K562 (cell line): Measurements from ENCODE around the gene PDE11A. TPM values are rescaled to one million over a fixed set of nuclear protein-coding genes. Genes with fewer than 3 reads are reported as not detected.

Experiments used
- ATAC-seq: fragments of 200-7000 bp; cut with Tn5 transposase; 3 replicates; pipeline ENCODE4 v1.9.1; 2020; ENCODE audit warnings: moderate library complexity
- BruUV-seq: library from RNA; stranded (reverse); fragments of 400-500 nt; replicated peaks from 2 replicates; lab custom pipeline; 2021; lab: Mats Ljungman, UMichigan
- CTCF ChIA-PET: fragments of 300-600 bp; formaldehyde crosslinking; extraction: SDS; loops from one replicate; lab custom pipeline; 2021; ENCODE audit warnings: low intra/inter-chr PET ratio; lab: Yijun Ruan, JAX
- POLR2A ChIA-PET: fragments of 300-600, 350-650 bp; sonication (Branson Sonifier 250); formaldehyde crosslinking; extraction: SDS; loops from one replicate; lab custom pipeline; 2021; ENCODE audit warnings: antibody characterized with exemption, inconsistent platforms; lab: Yijun Ruan, JAX
- DNase-seq, 4 experiments: peaks; one replicate each; pipeline versions ENCODE4 v3.0.0 to v3.0.0-alpha.2; 2011 to 2018; ENCODE audit warnings: low spot score in 3 of 4, mixed read lengths in 3 of 4; ENCODE audit errors: extremely low read depth in 1 of 4
- FAIRE-seq: peaks from 2 replicates; lab custom pipeline; 2011; peaks lifted over from hg19 to GRCh38; lab: Jason Lieb, UNC
- H2AFZ ChIP-seq: 2 replicates; pipeline ENCODE4 v1.6.0; 2011; ENCODE audit warnings: low read depth, low read length, control low read depth, inconsistent platforms
- H3K27ac ChIP-seq: fragments of 200-600 bp; 3 replicates; pipeline ENCODE4 v1.8.0; 2011; ENCODE audit warnings: low read depth, mild to moderate bottlenecking, control low read depth, inconsistent platforms, low read length, moderate library complexity, mixed read lengths; ENCODE audit errors: extremely low read depth
- H3K27me3 ChIP-seq, 2 experiments: fragments of 300-600 bp in 1 of 2; 2 replicates in 1 of 2; 3 replicates in 1 of 2; pipeline versions ENCODE4 v1.6.0 to v1.8.0; 2011; ENCODE audit warnings: inconsistent platforms in 2 of 2, low read length in 2 of 2, mild to moderate bottlenecking in 1 of 2, mixed read lengths in 1 of 2, moderate library complexity in 1 of 2; ENCODE audit not compliant: control insufficient read depth in 2 of 2, insufficient read depth in 2 of 2
- H3K36me3 ChIP-seq: fragments of 300-600 bp; 3 replicates; pipeline ENCODE4 v1.8.0; 2011; ENCODE audit warnings: mild to moderate bottlenecking, low read length, inconsistent platforms; ENCODE audit not compliant: control insufficient read depth, insufficient read depth
- H3K4me1 ChIP-seq, 2 experiments: fragments of 200-600 bp in 1 of 2; replicated peaks in 1 of 2; 2 replicates in 1 of 2; 3 replicates in 1 of 2; pipeline versions ENCODE4 v1.5.1 to v1.8.0; 2011; ENCODE audit warnings: inconsistent platforms in 2 of 2, low read length in 2 of 2, mild to moderate bottlenecking in 1 of 2, mixed read lengths in 1 of 2, moderate library complexity in 1 of 2; ENCODE audit not compliant: control insufficient read depth in 2 of 2, insufficient read depth in 2 of 2
- H3K4me2 ChIP-seq: 2 replicates; pipeline ENCODE4 v1.6.1; 2011; ENCODE audit warnings: low read length, control low read depth, inconsistent platforms, mixed read lengths; ENCODE audit not compliant: insufficient read depth
- H3K4me3 ChIP-seq: fragments of 200-600 bp; sonication (generic), shearing (Covaris generic); 2 replicates; pipeline ENCODE4 v1.5.1; 2016; ENCODE audit warnings: control low read depth, inconsistent platforms
- H3K79me2 ChIP-seq: fragments of 200-600 bp; 3 replicates; pipeline ENCODE4 v1.8.0; 2011; ENCODE audit warnings: low read length, inconsistent platforms; ENCODE audit not compliant: control insufficient read depth, insufficient read depth
- H3K9ac ChIP-seq, 2 experiments: 2 replicates each; pipeline versions ENCODE4 v1.6.0 to v1.6.1; 2011; ENCODE audit warnings: low read depth in 2 of 2, low read length in 2 of 2, control low read depth in 1 of 2, inconsistent platforms in 1 of 2, mild to moderate bottlenecking in 1 of 2, mixed read lengths in 1 of 2; ENCODE audit not compliant: insufficient read depth in 1 of 2
- H3K9me1 ChIP-seq: one replicate; pipeline ENCODE4 v1.6.0; 2011; ENCODE audit warnings: inconsistent platforms, mild to moderate bottlenecking, low read length, moderate library complexity; ENCODE audit not compliant: control insufficient read depth, insufficient read depth
- H3K9me3 ChIP-seq: replicated peaks from 2 replicates; pipeline ENCODE4 v1.5.1; 2011; ENCODE audit warnings: low read depth, low read length, inconsistent platforms; ENCODE audit not compliant: control insufficient read depth, insufficient read depth
- H4K20me1 ChIP-seq: replicated peaks from 2 replicates; pipeline ENCODE4 v1.6.1; 2011; ENCODE audit warnings: low read length, inconsistent platforms, mixed read lengths; ENCODE audit not compliant: control insufficient read depth, insufficient read depth
- BMI1 ChIP-seq: fragments of 150-350 bp; IDR thresholded peaks from 2 replicates; pipeline ENCODE4 v1.6.1; 2014; ENCODE audit warnings: low read length
- BRCA1 ChIP-seq, 2 experiments: fragments of 450-650 bp in 1 of 2; sonication (generic) in 1 of 2; formaldehyde crosslinking in 1 of 2; IDR thresholded peaks; 2 replicates each; pipeline versions ENCODE4 v1.5.0 to v1.6.1; 2017 to 2020; ENCODE audit warnings: mild to moderate bottlenecking in 1 of 2, missing genetic modification reagents in 1 of 2
- CAMTA2 ChIP-seq: fragments of 250-450 bp; sonication (Bioruptor Pico); conservative IDR thresholded peaks from 2 replicates; pipeline ENCODE4 v1.5.1; 2022
- CHD1 ChIP-seq: fragments of 200-600 bp; sonication (generic); IDR thresholded peaks from one replicate; pipeline ENCODE4 v1.6.1; 2012; ENCODE audit warnings: mild to moderate bottlenecking, moderate library complexity, low read length, inconsistent platforms
- FOXM1 ChIP-seq, 2 experiments: fragments of 450-650 bp in 1 of 2; sonication (generic) in 1 of 2; formaldehyde crosslinking in 1 of 2; IDR thresholded peaks; 2 replicates each; pipeline versions ENCODE4 v1.6.1 to v1.9.0; 2017 to 2022; ENCODE audit warnings: low read depth in 2 of 2, mild to moderate bottlenecking in 2 of 2, missing genetic modification reagents in 1 of 2, moderate library complexity in 1 of 2
- GATAD2B ChIP-seq: fragments of 450-650 bp; IDR thresholded peaks from 2 replicates; pipeline ENCODE4 v1.6.1; 2017; ENCODE audit warnings: mild to moderate bottlenecking, borderline replicate concordance
- MCM3 ChIP-seq: fragments of 450-650 bp; IDR thresholded peaks from 2 replicates; pipeline ENCODE4 v1.6.1; 2016
- MEIS2 ChIP-seq: fragments of 450-650 bp; IDR thresholded peaks from 2 replicates; pipeline ENCODE4 v1.6.1; 2014; ENCODE audit warnings: mild to moderate bottlenecking; ENCODE audit not compliant: partially characterized antibody
- NR2C2 ChIP-seq, 2 experiments: fragments of 200-800 bp in 1 of 2; sonication (Bioruptor generic) in 1 of 2; sonication (generic) in 1 of 2; formaldehyde crosslinking in 1 of 2; IDR thresholded peaks; 2 replicates each; pipeline versions ENCODE4 v1.6.1 to v1.8.0; 2016 to 2022; ENCODE audit warnings: mild to moderate bottlenecking in 1 of 2, missing compliant biosample characterization in 1 of 2, missing genetic modification characterization in 1 of 2, missing genetic modification reagents in 1 of 2
- RBM17 ChIP-seq: fragments of 200-400 bp; formaldehyde crosslinking; IDR thresholded peaks from 2 replicates; pipeline ENCODE4 v1.6.1; 2017; ENCODE audit warnings: low read depth, mild to moderate bottlenecking, low read length, borderline replicate concordance
- TAF15 ChIP-seq: fragments of 200-400 bp; formaldehyde crosslinking; IDR thresholded peaks from 2 replicates; pipeline ENCODE4 v1.6.1; 2017; ENCODE audit warnings: mild to moderate bottlenecking, low read depth, low read length, moderate library complexity
- WGBS: fragments of 100-300 bp; shearing (Covaris generic); methylation state at CpG from one replicate; pipeline ENCODE4 v1.1.6; 2016; ENCODE audit warnings: low coverage, mixed read lengths; ENCODE audit not compliant: insufficient coverage; ENCODE audit errors: missing lambda C conversion rate; 5-methylcytosine and 5-hydroxymethylcytosine counted together
- in situ Hi-C: fragments of 300-500 bp; cut with MboI; formaldehyde crosslinking; loops from 4 replicates; pipeline ENCODE4 v1.15.0; 2018; ENCODE audit warnings: inconsistent platforms, mixed read lengths
- intact Hi-C: fragments of 100-400 bp; cut with micrococcal nuclease; formaldehyde crosslinking; loops from 2 replicates; pipeline ENCODE4 v1.14.2; 2022
- polyA plus RNA-seq, 8 experiments: library from polyadenylated mRNA; depleted of rRNA in 4 of 8; stranded (reverse) in 5 of 8; unstranded in 3 of 8; fragments of >200 nt; fragmentation: Nextera tagmentation in 2 of 8; fragmentation: Illumina TruSeq in 1 of 8; extraction: Ambion mirVana in 2 of 8; extraction: Trizol in 1 of 8; gene quantifications; 2 replicates each; pipeline versions ENCODE4 v1.2.1 to v1.2.3, GENCODE V29; 2011 to 2014; ENCODE audit warnings: inconsistent platforms in 1 of 8, missing spikeins in 1 of 8
- total RNA-seq, 7 experiments: library from RNA; depleted of rRNA in 6 of 7; stranded (reverse); fragments of >200 nt in 6 of 7; fragmentation: Illumina TruSeq in 2 of 7; extraction: Trizol in 2 of 7; gene quantifications; 2 replicates each; pipeline versions ENCODE4 v1.2.1 to v1.2.3, GENCODE V29; 2011 to 2021; ENCODE audit warnings: low replicate concordance in 1 of 7
- TF ChIP-seq, protein P1 (sequence below), 2 experiments: fragments of 450-650 bp in 1 of 2; IDR thresholded peaks; 2 replicates each; pipeline ENCODE4 v1.6.1; 2011 to 2017; ENCODE audit warnings: low read depth in 2 of 2, antibody characterized with exemption in 1 of 2, borderline replicate concordance in 1 of 2, low read length in 1 of 2, mild to moderate bottlenecking in 1 of 2, mixed read lengths in 1 of 2; ENCODE audit not compliant: control insufficient read depth in 1 of 2
- TF ChIP-seq, protein P2 (sequence below): fragments of 150-350 bp; IDR thresholded peaks from 2 replicates; pipeline ENCODE4 v1.6.1; 2014; ENCODE audit warnings: low read depth, mild to moderate bottlenecking, low read length, borderline replicate concordance

Gene PDE11A
- total and polyA plus RNA-seq, 9 of the 15 experiments (the other 6 are each of a cell fraction or from before 2014, with no cell fraction given): 3.2 to 22.1 (median 5.7) TPM

DNA sequence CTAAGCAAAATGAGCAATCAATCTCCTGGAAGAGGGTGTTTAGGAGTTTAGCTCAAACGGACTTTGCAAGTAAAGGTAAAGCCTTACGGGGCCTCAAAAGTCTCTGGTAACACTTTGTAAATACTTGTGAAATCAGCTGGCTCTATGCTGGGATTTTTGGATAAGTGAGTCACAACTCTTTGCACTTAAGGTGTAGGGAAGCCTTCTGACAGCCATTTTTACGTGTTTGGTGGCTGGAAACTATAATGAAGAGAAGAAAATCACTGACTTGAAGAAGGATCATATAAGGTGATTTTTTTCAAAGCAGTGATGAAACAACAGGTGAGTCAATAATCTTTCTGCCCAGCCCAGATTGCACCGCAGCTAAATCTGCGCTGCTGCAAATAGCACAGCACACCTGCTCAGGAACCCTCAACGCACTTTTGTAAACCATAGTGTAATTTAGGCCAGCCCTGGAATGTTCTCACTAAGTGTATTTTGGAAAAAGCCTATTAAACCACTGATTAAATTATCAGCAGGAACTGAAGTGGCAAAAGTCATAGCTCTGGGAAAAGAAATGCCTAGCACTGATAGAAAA, 461.2 kb downstream of the PDE11A start (continued):
- TF ChIP-seq, protein P1, sequence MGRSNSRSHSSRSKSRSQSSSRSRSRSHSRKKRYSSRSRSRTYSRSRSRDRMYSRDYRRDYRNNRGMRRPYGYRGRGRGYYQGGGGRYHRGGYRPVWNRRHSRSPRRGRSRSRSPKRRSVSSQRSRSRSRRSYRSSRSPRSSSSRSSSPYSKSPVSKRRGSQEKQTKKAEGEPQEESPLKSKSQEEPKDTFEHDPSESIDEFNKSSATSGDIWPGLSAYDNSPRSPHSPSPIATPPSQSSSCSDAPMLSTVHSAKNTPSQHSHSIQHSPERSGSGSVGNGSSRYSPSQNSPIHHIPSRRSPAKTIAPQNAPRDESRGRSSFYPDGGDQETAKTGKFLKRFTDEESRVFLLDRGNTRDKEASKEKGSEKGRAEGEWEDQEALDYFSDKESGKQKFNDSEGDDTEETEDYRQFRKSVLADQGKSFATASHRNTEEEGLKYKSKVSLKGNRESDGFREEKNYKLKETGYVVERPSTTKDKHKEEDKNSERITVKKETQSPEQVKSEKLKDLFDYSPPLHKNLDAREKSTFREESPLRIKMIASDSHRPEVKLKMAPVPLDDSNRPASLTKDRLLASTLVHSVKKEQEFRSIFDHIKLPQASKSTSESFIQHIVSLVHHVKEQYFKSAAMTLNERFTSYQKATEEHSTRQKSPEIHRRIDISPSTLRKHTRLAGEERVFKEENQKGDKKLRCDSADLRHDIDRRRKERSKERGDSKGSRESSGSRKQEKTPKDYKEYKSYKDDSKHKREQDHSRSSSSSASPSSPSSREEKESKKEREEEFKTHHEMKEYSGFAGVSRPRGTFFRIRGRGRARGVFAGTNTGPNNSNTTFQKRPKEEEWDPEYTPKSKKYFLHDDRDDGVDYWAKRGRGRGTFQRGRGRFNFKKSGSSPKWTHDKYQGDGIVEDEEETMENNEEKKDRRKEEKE (IDR thresholded peaks at IDR 0.05; ENCODE audit: borderline replicate concordance in 1 of 2, control insufficient read depth in 1 of 2, low read depth in 2 of 2, low read length in 1 of 2): no peak

DNA sequence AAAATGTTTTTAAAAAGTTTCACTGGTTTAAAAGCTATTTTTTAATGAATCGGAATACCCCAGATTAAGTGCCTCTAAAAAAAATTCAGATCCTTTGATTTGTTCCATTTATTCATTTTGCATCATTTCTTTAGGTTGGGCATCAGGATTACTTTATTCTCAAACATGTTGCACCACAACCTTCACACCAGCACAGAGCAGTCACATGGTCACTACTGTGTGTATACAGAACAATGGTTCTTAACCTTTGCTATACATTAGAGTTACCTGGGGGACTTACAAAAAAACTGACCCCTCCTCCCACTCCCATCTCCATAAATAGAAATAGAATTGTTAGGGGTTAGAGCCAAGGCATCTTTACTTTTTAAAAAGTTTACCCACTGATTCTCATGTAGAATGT, 461.8 kb downstream of the PDE11A start:
- Histone ChIP-seq H3K9ac (no peak overlapping the region), H3K4me2 (no peak overlapping the region), H3K9me3 (no peaks in the 10 kb centered on the region), H3K4me1 (peaks cover 0 to 9% of the 10 kb centered on the region in 2 experiments; a peak in 2 of 5 replicates), H3K27me3 (no peaks in the 10 kb centered on the region; a peak in 1 of 5 replicates), H2AFZ (no peak overlapping the region), H3K4me3 (no peak overlapping the region), H3K27ac (no peak overlapping the region), H3K36me3 (no peaks in the 10 kb centered on the region), H3K79me2 (no peaks in the 10 kb centered on the region), H4K20me1 (no peaks in the 10 kb centered on the region), H3K9me1 (no peaks in the 10 kb centered on the region)
- BruUV-seq: no TSS peak
- in situ Hi-C loops: no loop called here
- POLR2A ChIA-PET: interaction anchor here (0.7 to 0.8 kb wide), 3 partner anchors 15 to 347 kb away, joined by 3 read pairs; no protein-coding TSS in a partner anchor
- no peak for ATAC-seq
- CTCF ChIA-PET: no interaction called here
- DNase-seq: no peak
- FAIRE-seq: no peak
- intact Hi-C loops: loop anchor here (10.0 kb wide), 1 partner anchor 346 kb away; the partner anchor contains the start of gene NFE2L2
- WGBS: 43% methylated on average over 1 of the region's 1 CpG
- TF ChIP-seq, protein P2, sequence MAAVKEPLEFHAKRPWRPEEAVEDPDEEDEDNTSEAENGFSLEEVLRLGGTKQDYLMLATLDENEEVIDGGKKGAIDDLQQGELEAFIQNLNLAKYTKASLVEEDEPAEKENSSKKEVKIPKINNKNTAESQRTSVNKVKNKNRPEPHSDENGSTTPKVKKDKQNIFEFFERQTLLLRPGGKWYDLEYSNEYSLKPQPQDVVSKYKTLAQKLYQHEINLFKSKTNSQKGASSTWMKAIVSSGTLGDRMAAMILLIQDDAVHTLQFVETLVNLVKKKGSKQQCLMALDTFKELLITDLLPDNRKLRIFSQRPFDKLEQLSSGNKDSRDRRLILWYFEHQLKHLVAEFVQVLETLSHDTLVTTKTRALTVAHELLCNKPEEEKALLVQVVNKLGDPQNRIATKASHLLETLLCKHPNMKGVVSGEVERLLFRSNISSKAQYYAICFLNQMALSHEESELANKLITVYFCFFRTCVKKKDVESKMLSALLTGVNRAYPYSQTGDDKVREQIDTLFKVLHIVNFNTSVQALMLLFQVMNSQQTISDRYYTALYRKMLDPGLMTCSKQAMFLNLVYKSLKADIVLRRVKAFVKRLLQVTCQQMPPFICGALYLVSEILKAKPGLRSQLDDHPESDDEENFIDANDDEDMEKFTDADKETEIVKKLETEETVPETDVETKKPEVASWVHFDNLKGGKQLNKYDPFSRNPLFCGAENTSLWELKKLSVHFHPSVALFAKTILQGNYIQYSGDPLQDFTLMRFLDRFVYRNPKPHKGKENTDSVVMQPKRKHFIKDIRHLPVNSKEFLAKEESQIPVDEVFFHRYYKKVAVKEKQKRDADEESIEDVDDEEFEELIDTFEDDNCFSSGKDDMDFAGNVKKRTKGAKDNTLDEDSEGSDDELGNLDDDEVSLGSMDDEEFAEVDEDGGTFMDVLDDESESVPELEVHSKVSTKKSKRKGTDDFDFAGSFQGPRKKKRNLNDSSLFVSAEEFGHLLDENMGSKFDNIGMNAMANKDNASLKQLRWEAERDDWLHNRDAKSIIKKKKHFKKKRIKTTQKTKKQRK: no peak
- TF ChIP-seq MCM3 (no peak), TAF15 (no peak), GATAD2B (no peak), CHD1 (no peak), RBM17 (no peak), NR2C2 (CRISPR knock-in tag; IDR thresholded peaks at IDR 0.05) (no peak), NR2C2 (tag; IDR thresholded peaks at IDR 0.05) (no peak), BRCA1 (IDR thresholded peaks at IDR 0.05) (no peak), BRCA1 (CRISPR knock-in tag; IDR thresholded peaks at IDR 0.05) (no peak), FOXM1 (IDR thresholded peaks at IDR 0.05; ENCODE audit: low read depth) (no peak), FOXM1 (CRISPR knock-in tag; IDR thresholded peaks at IDR 0.05; ENCODE audit: low read depth) (no peak), BMI1 (no peak), MEIS2 (no peak), CAMTA2 (CRISPR knock-in tag) (no peak)
